Measurements from ENCODE around the gene HUWE1. TPM values are rescaled to one million over a fixed set of nuclear protein-coding genes. Genes with fewer than 3 reads are reported as not detected.

Gene HUWE1
- polyA plus RNA-seq, 4 donors, result 83.2 to 166 (median 139) TPM

GRCh38 chrX:53694642-53695041, 8.1 kb upstream of the HUWE1 start:
- DNase-seq (ENCODE audit: low read depth in 4 of 4, low spot score in 3 of 4), result no peak

GRCh38 chrX:53688300-53688699, 1.8 kb upstream of the HUWE1 start:
- no peak for DNase-seq (ENCODE audit: low read depth in 4 of 4, low spot score in 3 of 4)

- no peak for DNase-seq (ENCODE audit: low read depth in 4 of 4, low spot score in 3 of 4)
Observed at GRCh38 chrX:53685711-53686110, 808 bp downstream of the HUWE1 start.

- no peak for DNase-seq (ENCODE audit: low read depth in 4 of 4, low spot score in 3 of 4)
Observed at GRCh38 chrX:53684415-53685192, 1.9 kb downstream of the HUWE1 start.

- DNase-seq (ENCODE audit: low read depth in 4 of 4, low spot score in 3 of 4), result peak; percentile 89 to 96 (median 95)
Observed at GRCh38 chrX:53683556-53684414, 2.7 kb downstream of the HUWE1 start.

GRCh38 chrX:53682885-53683555, 3.5 kb downstream of the HUWE1 start:
- DNase-seq (ENCODE audit: low read depth in 4 of 4, low spot score in 3 of 4), result no peak

- no peak for DNase-seq (ENCODE audit: low read depth in 4 of 4, low spot score in 3 of 4)
Observed at GRCh38 chrX:53681661-53682060, 4.9 kb downstream of the HUWE1 start.

- no peak for DNase-seq (ENCODE audit: low read depth in 4 of 4, low spot score in 3 of 4)
Observed at GRCh38 chrX:53678667-53679066, 7.9 kb downstream of the HUWE1 start.

- DNase-seq (ENCODE audit: low read depth in 4 of 4, low spot score in 3 of 4), result no peak
Observed at GRCh38 chrX:53677286-53677685, 9.2 kb downstream of the HUWE1 start.

GRCh38 chrX:53674581-53674980, 11.9 kb downstream of the HUWE1 start:
- no peak for DNase-seq (ENCODE audit: low read depth in 4 of 4, low spot score in 3 of 4)

GRCh38 chrX:53669258-53669657, 17.3 kb downstream of the HUWE1 start:
- DNase-seq (ENCODE audit: low read depth in 4 of 4, low spot score in 3 of 4), result no peak

- DNase-seq (ENCODE audit: low read depth in 4 of 4, low spot score in 3 of 4), result no peak
Observed at GRCh38 chrX:53666171-53666570, 20.3 kb downstream of the HUWE1 start.

- DNase-seq (ENCODE audit: low read depth in 4 of 4, low spot score in 3 of 4), result no peak
Observed at GRCh38 chrX:53660004-53660403, 26.5 kb downstream of the HUWE1 start.

GRCh38 chrX:53659039-53659438, 27.5 kb downstream of the HUWE1 start:
- no peak for DNase-seq (ENCODE audit: low read depth in 4 of 4, low spot score in 3 of 4)

GRCh38 chrX:53656845-53657244, 29.7 kb downstream of the HUWE1 start:
- no peak for DNase-seq (ENCODE audit: low read depth in 4 of 4, low spot score in 3 of 4)

- no peak for DNase-seq (ENCODE audit: low read depth in 4 of 4, low spot score in 3 of 4)
Observed at GRCh38 chrX:53654376-53654775, 32.1 kb downstream of the HUWE1 start.

- no peak for DNase-seq (ENCODE audit: low read depth in 4 of 4, low spot score in 3 of 4)
Observed at GRCh38 chrX:53644751-53645150, 41.8 kb downstream of the HUWE1 start.

GRCh38 chrX:53642337-53642736, 44.2 kb downstream of the HUWE1 start:
- DNase-seq (ENCODE audit: low read depth in 4 of 4, low spot score in 3 of 4), result no peak

- no peak for DNase-seq (ENCODE audit: low read depth in 4 of 4, low spot score in 3 of 4)
Observed at GRCh38 chrX:53639257-53639656, 47.3 kb downstream of the HUWE1 start.

GRCh38 chrX:53637479-53637878, 49.0 kb downstream of the HUWE1 start:
- no peak for DNase-seq (ENCODE audit: low read depth in 4 of 4, low spot score in 3 of 4)

- DNase-seq (ENCODE audit: low read depth in 4 of 4, low spot score in 3 of 4), result no peak
Observed at GRCh38 chrX:53631156-53631555, 55.4 kb downstream of the HUWE1 start.

All from left renal pelvis (tissue), 4 donors.